Psoas muscle (tissue), 8 donors: ENCODE results near the gene RDH11. TPM values are rescaled to one million over a fixed set of nuclear protein-coding genes. Genes with fewer than 3 reads are reported as not detected.

Experiments used
- ATAC-seq, 4 donors: fragments of 200-7000 bp; cut with Tn5 transposase; one replicate each; pipeline ENCODE4 v1.9.1; 2020; ENCODE audit warnings: moderate library complexity in 3 of 4, mild to moderate bottlenecking in 2 of 4
- DNase-seq, 2 donors: peaks; one replicate each; pipeline ENCODE4 v3.0.0-alpha.2; 2020
- H3K27ac ChIP-seq: fragments of 200-600 bp; one replicate; pipeline ENCODE4 v1.8.0; 2022
- H3K27me3 ChIP-seq, 3 donors: fragments of 200-600 bp in 1 of 3; one replicate each; pipeline versions ENCODE4 v1.6.1 to v1.8.0; 2013 to 2022; ENCODE audit warnings: low read length in 2 of 3, mild to moderate bottlenecking in 2 of 3, moderate library complexity in 1 of 3; ENCODE audit not compliant: insufficient read depth in 3 of 3
- H3K36me3 ChIP-seq, 2 donors: fragments of 200-600 bp in 1 of 2; one replicate each; pipeline versions ENCODE4 v1.6.1 to v1.8.0; 2013 to 2022; ENCODE audit warnings: low read depth in 1 of 2, mild to moderate bottlenecking in 1 of 2, moderate library complexity in 1 of 2; ENCODE audit not compliant: insufficient read depth in 1 of 2
- H3K4me1 ChIP-seq: fragments of 200-600 bp; one replicate; pipeline ENCODE4 v1.8.0; 2022
- H3K4me3 ChIP-seq: fragments of 200-600 bp; one replicate; pipeline ENCODE4 v1.8.0; 2022; ENCODE audit warnings: mild to moderate bottlenecking
- H3K9me3 ChIP-seq: fragments of 200-600 bp; one replicate; pipeline ENCODE4 v1.8.0; 2022
- CTCF ChIP-seq: fragments of 200-600 bp; IDR thresholded peaks from one replicate; pipeline ENCODE4 v1.8.0; 2022; ENCODE audit warnings: antibody characterized with exemption
- WGBS, 3 donors: extraction: QIAGEN DNeasy Blood & Tissue Kit; methylation state at CpG; one replicate each; pipeline versions ENCODE4 v1.1.6 to v1.1.7; 2013; 5-methylcytosine and 5-hydroxymethylcytosine counted together
- intact Hi-C, 2 donors: fragments of 100-400 bp; cut with DNase I; formaldehyde crosslinking; loops; one replicate each; pipeline versions ENCODE4 v1.11.0 to v1.14.2; 2022
- polyA plus RNA-seq, 3 donors: library from polyadenylated mRNA; stranded (reverse); fragments of 200-250 nt; gene quantifications; one replicate each; pipeline ENCODE4 v1.2.3, GENCODE V29; 2013
- total RNA-seq, 4 donors: library from RNA; stranded (reverse); fragmentation: NEBNext Ultra II Directional in 2 of 4; extraction: Animal tissue kit (Norgen Biotek cat#: 25700) in 2 of 4; gene quantifications; one replicate each; pipeline versions ENCODE4 v1.2.1 to v1.2.4, GENCODE V29; 2021 to 2023
- donor health status: healthy with polysubstance abuse.
- donor health status: DM: no; HTN: no; CAD: no; lungs with moderate emphysema.
- donor health status: Bipolar disorder and iron deficiency.
- donor health status: healthy.
- donor health status: DM: yes; HTN: yes; CAD: no.
- donor health status: DM: no; HTN: no; CAD: no.
- donor health status: DM: no; HTN: no; CAD: no.
- donor health status: DM: yes; HTN: yes; CAD: no.

Gene RDH11
- total and polyA plus RNA-seq, 7 donors, result 5.4 to 15.6 (median 8.5) TPM

- no peaks in the 10 kb centered on the region for H3K27me3 ChIP-seq
- H3K4me1 ChIP-seq, result peaks cover 39% of the 10 kb centered on the region
- H3K9me3 ChIP-seq, result no peaks in the 10 kb centered on the region
- H3K4me3 ChIP-seq, result no peak overlapping the region
- WGBS, 3 donors, result 20 to 38% (median 28%) methylated on average over 10 of the region's 10 CpGs
- no peak for TF ChIP-seq CTCF
- no peak for DNase-seq
- intact Hi-C loops, result no loop called here
- no peaks in the 10 kb centered on the region for H3K36me3 ChIP-seq
- H3K27ac ChIP-seq, result peak overlapping the region; percentile 71
- ATAC-seq, result peak in 1 of 4 donors; percentile 29
These were observed 40.0 kb upstream of the RDH11 start for GRCh38 chr14:67735336-67736147.

- intact Hi-C loops, result no loop called here
- Histone ChIP-seq H3K4me3 (no peak overlapping the region), H3K9me3 (no peaks in the 10 kb centered on the region), H3K27ac (no peak overlapping the region), H3K27me3 (no peaks in the 10 kb centered on the region), H3K4me1 (peaks cover 37% of the 10 kb centered on the region), H3K36me3 (no peaks in the 10 kb centered on the region)
- 69 to 76% (median 71%) methylated on average over 3 of the region's 3 CpGs for WGBS, 3 donors
- ATAC-seq (no peak), DNase-seq (no peak)
- TF ChIP-seq CTCF, result no peak
These were observed 39.1 kb upstream of the RDH11 start for GRCh38 chr14:67734675-67735074.

GRCh38 chr14:67733616-67734015 is 38.1 kb upstream of the RDH11 start:
- intact Hi-C loops, result no loop called here
- Histone ChIP-seq H3K27ac (no peak overlapping the region), H3K4me1 (peaks cover 32% of the 10 kb centered on the region), H3K4me3 (no peak overlapping the region), H3K27me3 (no peaks in the 10 kb centered on the region), H3K36me3 (no peaks in the 10 kb centered on the region), H3K9me3 (no peaks in the 10 kb centered on the region)
- no peak for TF ChIP-seq CTCF
- DNase-seq (no peak), ATAC-seq (peak; percentile 75 to 88 (median 81))
- 23 to 40% (median 30%) methylated on average over 4 of the region's 4 CpGs for WGBS, 3 donors

GRCh38 chr14:67729072-67729885 is 33.7 kb upstream of the RDH11 start:
- DNase-seq (no peak), ATAC-seq (no peak)
- Histone ChIP-seq H3K4me1 (peaks cover 10% of the 10 kb centered on the region), H3K27ac (no peak overlapping the region), H3K27me3 (no peaks in the 10 kb centered on the region), H3K4me3 (no peak overlapping the region), H3K36me3 (no peaks in the 10 kb centered on the region), H3K9me3 (no peaks in the 10 kb centered on the region)
- intact Hi-C loops, result no loop called here
- TF ChIP-seq CTCF, result no peak
- WGBS, 3 donors, result 52 to 68% (median 57%) methylated on average over 21 of the region's 21 CpGs
